Liver (tissue), 9 donors: ENCODE results near the gene PLS3. TPM values are rescaled to one million over a fixed set of nuclear protein-coding genes. Genes with fewer than 3 reads are reported as not detected.

ENCODE experiments used
- DNase-seq: peaks from one replicate; pipeline ENCODE4 v3.0.0-alpha.2; 2017; ENCODE audit warnings: low spot score
- H3K27ac ChIP-seq, 2 donors: one replicate each; pipeline ENCODE4 v1.7.0; 2013; ENCODE audit warnings: inconsistent platforms in 2 of 2, low read length in 2 of 2, control low read depth in 1 of 2, low read depth in 1 of 2, mild to moderate bottlenecking in 1 of 2
- H3K27me3 ChIP-seq, 4 donors: one replicate each; pipeline versions ENCODE4 v1.6.1 to v1.7.0; 2013; ENCODE audit warnings: low read length in 3 of 4, inconsistent platforms in 1 of 4, mild to moderate bottlenecking in 1 of 4, moderate library complexity in 1 of 4; ENCODE audit not compliant: control insufficient read depth in 4 of 4, insufficient read depth in 4 of 4
- H3K36me3 ChIP-seq, 4 donors: one replicate each; pipeline versions ENCODE4 v1.6.1 to v1.7.0; 2013; ENCODE audit warnings: low read length in 3 of 4, mild to moderate bottlenecking in 3 of 4, low read depth in 1 of 4, moderate library complexity in 1 of 4; ENCODE audit not compliant: control insufficient read depth in 4 of 4, insufficient read depth in 3 of 4
- H3K4me1 ChIP-seq, 4 donors: one replicate each; pipeline versions ENCODE4 v1.6.1 to v1.7.0; 2013; ENCODE audit warnings: low read length in 3 of 4, mild to moderate bottlenecking in 3 of 4, moderate library complexity in 1 of 4; ENCODE audit not compliant: control insufficient read depth in 4 of 4, insufficient read depth in 4 of 4
- H3K4me3 ChIP-seq, 3 donors: one replicate each; pipeline versions ENCODE4 v1.6.1 to v1.7.0; 2013; ENCODE audit warnings: low read length in 3 of 3, control low read depth in 1 of 3, low read depth in 1 of 3, mild to moderate bottlenecking in 1 of 3
- H3K9ac ChIP-seq, 2 donors: one replicate each; pipeline ENCODE4 v1.7.0; 2013; ENCODE audit warnings: low read length in 2 of 2, mild to moderate bottlenecking in 2 of 2, moderate library complexity in 2 of 2, control low read depth in 1 of 2, low read depth in 1 of 2
- H3K9me3 ChIP-seq, 4 donors: one replicate each; pipeline versions ENCODE4 v1.6.1 to v1.7.0; 2013; ENCODE audit warnings: low read length in 3 of 4; ENCODE audit not compliant: control insufficient read depth in 4 of 4
- EGR1 ChIP-seq, 2 donors: IDR thresholded peaks; 2 replicates each; pipeline ENCODE4 v1.6.1; 2016 to 2018; ENCODE audit warnings: antibody characterized with exemption in 2 of 2, low read depth in 2 of 2
- FOXA1 ChIP-seq: IDR thresholded peaks from 2 replicates; pipeline ENCODE4 v1.6.1; 2016; ENCODE audit warnings: antibody characterized with exemption
- FOXA2 ChIP-seq: IDR thresholded peaks from 2 replicates; pipeline ENCODE4 v1.6.1; 2016; ENCODE audit warnings: antibody characterized with exemption
- GABPA ChIP-seq, 2 donors: IDR thresholded peaks in 1 of 2; conservative IDR thresholded peaks in 1 of 2; 2 replicates each; pipeline ENCODE4 v1.6.1; 2016; ENCODE audit warnings: antibody characterized with exemption in 2 of 2, mild to moderate bottlenecking in 1 of 2, moderate library complexity in 1 of 2
- HNF4A ChIP-seq, 2 donors: conservative IDR thresholded peaks; 2 replicates each; pipeline ENCODE4 v1.6.1; 2016; ENCODE audit warnings: antibody characterized with exemption in 2 of 2, mild to moderate bottlenecking in 2 of 2
- HNF4G ChIP-seq: IDR thresholded peaks from 2 replicates; pipeline ENCODE4 v1.6.1; 2016; ENCODE audit warnings: antibody characterized with exemption
- JUND ChIP-seq, 2 donors: IDR thresholded peaks; 2 replicates each; pipeline ENCODE4 v1.6.1; 2016; ENCODE audit warnings: antibody characterized with exemption in 2 of 2
- NR2F2 ChIP-seq: IDR thresholded peaks from 2 replicates; pipeline ENCODE4 v1.6.1; 2016; ENCODE audit warnings: antibody characterized with exemption
- RAD21 ChIP-seq, 2 donors: IDR thresholded peaks; 2 replicates each; pipeline ENCODE4 v1.6.1; 2016; ENCODE audit warnings: antibody characterized with exemption in 2 of 2, mild to moderate bottlenecking in 2 of 2
- RXRA ChIP-seq, 2 donors: IDR thresholded peaks; 2 replicates each; pipeline ENCODE4 v1.6.1; 2017 to 2018; ENCODE audit warnings: antibody characterized with exemption in 2 of 2, mild to moderate bottlenecking in 1 of 2
- SP1 ChIP-seq: IDR thresholded peaks from 2 replicates; pipeline ENCODE4 v1.6.1; 2018; ENCODE audit warnings: antibody characterized with exemption, mild to moderate bottlenecking
- TAF1 ChIP-seq: conservative IDR thresholded peaks from 2 replicates; pipeline ENCODE4 v1.6.1; 2016; ENCODE audit warnings: antibody characterized with exemption, mild to moderate bottlenecking
- YY1 ChIP-seq: IDR thresholded peaks from 2 replicates; pipeline ENCODE4 v1.6.1; 2016; ENCODE audit warnings: antibody characterized with exemption, mild to moderate bottlenecking
- ZBTB33 ChIP-seq: IDR thresholded peaks from 2 replicates; pipeline ENCODE4 v1.6.1; 2016; ENCODE audit warnings: antibody characterized with exemption
- WGBS: extraction: QIAGEN DNeasy Blood & Tissue Kit; methylation state at CpG from one replicate; pipeline ENCODE4 v1.1.7; 2013; 5-methylcytosine and 5-hydroxymethylcytosine counted together
- polyA plus RNA-seq, 2 donors: library from polyadenylated mRNA; stranded (reverse) in 1 of 2; unstranded in 1 of 2; fragments of 200-250 nt in 1 of 2; fragments of >200 nt in 1 of 2; fragmentation: Nextera tagmentation in 1 of 2; extraction: Ambion mirVana in 1 of 2; gene quantifications; one replicate each; pipeline versions ENCODE4 v1.2.1 to v1.2.3, GENCODE V29; 2013 to 2015
- total RNA-seq, 2 donors: library from RNA; depleted of rRNA; stranded (reverse); fragments of >200 nt; gene quantifications; one replicate each; pipeline ENCODE4 v1.2.3, GENCODE V29; 2014
- TF ChIP-seq, protein P1 (sequence below): IDR thresholded peaks from 2 replicates; pipeline ENCODE4 v1.6.1; 2016; ENCODE audit warnings: antibody characterized with exemption, mild to moderate bottlenecking
- TF ChIP-seq, protein P2 (sequence below): fragments of 150-350 bp; IDR thresholded peaks from 2 replicates; pipeline ENCODE4 v1.5.1; 2017; ENCODE audit warnings: improper control_type of control experiment, low read depth, low read length; ENCODE audit not compliant: missing input control
- TF ChIP-seq, protein P3 (sequence below): IDR thresholded peaks from 2 replicates; pipeline ENCODE4 v1.6.1; 2016; ENCODE audit warnings: antibody characterized with exemption
- TF ChIP-seq, protein P4 (sequence below): IDR thresholded peaks from 2 replicates; pipeline ENCODE4 v1.6.1; 2016; ENCODE audit warnings: antibody characterized with exemption
- donor health status: healthy.
- donor health status: healthy.
- donor health status: healthy.
- donor health status: healthy.
- donor health status: healthy.

Gene PLS3
- total and polyA plus RNA-seq, 4 donors: 56.3 to 119 (median 71.6) TPM

GRCh38 chrX:115650916-115651315 is 89.9 kb downstream of the PLS3 start:
- no peaks in the 10 kb centered on the region for H3K4me1 ChIP-seq
- no peak overlapping the region for H3K9ac ChIP-seq
- no peak overlapping the region for H3K27ac ChIP-seq
- TF ChIP-seq HNF4A (conservative IDR thresholded peaks at IDR 0.05) (no peak), RAD21 (IDR thresholded peaks at IDR 0.05) (peak; percentile 63 to 87), YY1 (no peak)
- TF ChIP-seq, protein P1, sequence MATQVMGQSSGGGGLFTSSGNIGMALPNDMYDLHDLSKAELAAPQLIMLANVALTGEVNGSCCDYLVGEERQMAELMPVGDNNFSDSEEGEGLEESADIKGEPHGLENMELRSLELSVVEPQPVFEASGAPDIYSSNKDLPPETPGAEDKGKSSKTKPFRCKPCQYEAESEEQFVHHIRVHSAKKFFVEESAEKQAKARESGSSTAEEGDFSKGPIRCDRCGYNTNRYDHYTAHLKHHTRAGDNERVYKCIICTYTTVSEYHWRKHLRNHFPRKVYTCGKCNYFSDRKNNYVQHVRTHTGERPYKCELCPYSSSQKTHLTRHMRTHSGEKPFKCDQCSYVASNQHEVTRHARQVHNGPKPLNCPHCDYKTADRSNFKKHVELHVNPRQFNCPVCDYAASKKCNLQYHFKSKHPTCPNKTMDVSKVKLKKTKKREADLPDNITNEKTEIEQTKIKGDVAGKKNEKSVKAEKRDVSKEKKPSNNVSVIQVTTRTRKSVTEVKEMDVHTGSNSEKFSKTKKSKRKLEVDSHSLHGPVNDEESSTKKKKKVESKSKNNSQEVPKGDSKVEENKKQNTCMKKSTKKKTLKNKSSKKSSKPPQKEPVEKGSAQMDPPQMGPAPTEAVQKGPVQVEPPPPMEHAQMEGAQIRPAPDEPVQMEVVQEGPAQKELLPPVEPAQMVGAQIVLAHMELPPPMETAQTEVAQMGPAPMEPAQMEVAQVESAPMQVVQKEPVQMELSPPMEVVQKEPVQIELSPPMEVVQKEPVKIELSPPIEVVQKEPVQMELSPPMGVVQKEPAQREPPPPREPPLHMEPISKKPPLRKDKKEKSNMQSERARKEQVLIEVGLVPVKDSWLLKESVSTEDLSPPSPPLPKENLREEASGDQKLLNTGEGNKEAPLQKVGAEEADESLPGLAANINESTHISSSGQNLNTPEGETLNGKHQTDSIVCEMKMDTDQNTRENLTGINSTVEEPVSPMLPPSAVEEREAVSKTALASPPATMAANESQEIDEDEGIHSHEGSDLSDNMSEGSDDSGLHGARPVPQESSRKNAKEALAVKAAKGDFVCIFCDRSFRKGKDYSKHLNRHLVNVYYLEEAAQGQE: no peak
- TF ChIP-seq, protein P2, sequence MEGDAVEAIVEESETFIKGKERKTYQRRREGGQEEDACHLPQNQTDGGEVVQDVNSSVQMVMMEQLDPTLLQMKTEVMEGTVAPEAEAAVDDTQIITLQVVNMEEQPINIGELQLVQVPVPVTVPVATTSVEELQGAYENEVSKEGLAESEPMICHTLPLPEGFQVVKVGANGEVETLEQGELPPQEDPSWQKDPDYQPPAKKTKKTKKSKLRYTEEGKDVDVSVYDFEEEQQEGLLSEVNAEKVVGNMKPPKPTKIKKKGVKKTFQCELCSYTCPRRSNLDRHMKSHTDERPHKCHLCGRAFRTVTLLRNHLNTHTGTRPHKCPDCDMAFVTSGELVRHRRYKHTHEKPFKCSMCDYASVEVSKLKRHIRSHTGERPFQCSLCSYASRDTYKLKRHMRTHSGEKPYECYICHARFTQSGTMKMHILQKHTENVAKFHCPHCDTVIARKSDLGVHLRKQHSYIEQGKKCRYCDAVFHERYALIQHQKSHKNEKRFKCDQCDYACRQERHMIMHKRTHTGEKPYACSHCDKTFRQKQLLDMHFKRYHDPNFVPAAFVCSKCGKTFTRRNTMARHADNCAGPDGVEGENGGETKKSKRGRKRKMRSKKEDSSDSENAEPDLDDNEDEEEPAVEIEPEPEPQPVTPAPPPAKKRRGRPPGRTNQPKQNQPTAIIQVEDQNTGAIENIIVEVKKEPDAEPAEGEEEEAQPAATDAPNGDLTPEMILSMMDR: peak; percentile 44
- no peaks in the 10 kb centered on the region for H3K27me3 ChIP-seq
- 17% methylated on average over 2 of the region's 2 CpGs for WGBS
- H3K4me3 ChIP-seq: no peak overlapping the region
- DNase-seq: no peak
- H3K36me3 ChIP-seq: peaks cover 0 to 38% (median 21%) of the 10 kb centered on the region in 4 donors
- no peaks in the 10 kb centered on the region for H3K9me3 ChIP-seq

- H3K4me1 ChIP-seq: no peaks in the 10 kb centered on the region
- TF ChIP-seq, protein P3, sequence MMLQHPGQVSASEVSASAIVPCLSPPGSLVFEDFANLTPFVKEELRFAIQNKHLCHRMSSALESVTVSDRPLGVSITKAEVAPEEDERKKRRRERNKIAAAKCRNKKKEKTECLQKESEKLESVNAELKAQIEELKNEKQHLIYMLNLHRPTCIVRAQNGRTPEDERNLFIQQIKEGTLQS: no peak
- no peak for TF ChIP-seq SP1
- no peak for TF ChIP-seq EGR1 (IDR thresholded peaks at IDR 0.05; ENCODE audit: low read depth in 2 of 2)
- TF ChIP-seq TAF1: no peak
- TF ChIP-seq, protein P2: no peak
- TF ChIP-seq ZBTB33: no peak
- TF ChIP-seq FOXA1: no peak
- no peak for TF ChIP-seq JUND (IDR thresholded peaks at IDR 0.05)
- TF ChIP-seq HNF4A (conservative IDR thresholded peaks at IDR 0.05): no peak
- TF ChIP-seq, protein P4, sequence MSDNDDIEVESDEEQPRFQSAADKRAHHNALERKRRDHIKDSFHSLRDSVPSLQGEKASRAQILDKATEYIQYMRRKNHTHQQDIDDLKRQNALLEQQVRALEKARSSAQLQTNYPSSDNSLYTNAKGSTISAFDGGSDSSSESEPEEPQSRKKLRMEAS: no peak
- no peak for TF ChIP-seq RAD21 (IDR thresholded peaks at IDR 0.05)
- TF ChIP-seq GABPA (IDR thresholded peaks at IDR 0.05 in 1 of 2, conservative IDR thresholded peaks at IDR 0.05 in 1 of 2): no peak
- TF ChIP-seq RXRA (IDR thresholded peaks at IDR 0.05): no peak
- TF ChIP-seq HNF4G: no peak
- TF ChIP-seq, protein P1: no peak
- TF ChIP-seq NR2F2: no peak
- TF ChIP-seq FOXA2: no peak
- WGBS: 90% methylated on average over 5 of the region's 5 CpGs
- no peaks in the 10 kb centered on the region for H3K9me3 ChIP-seq
- peaks cover 0 to 30% (median 14%) of the 10 kb centered on the region in 4 donors for H3K36me3 ChIP-seq
- no peak overlapping the region for H3K9ac ChIP-seq
- no peak overlapping the region for H3K4me3 ChIP-seq
- DNase-seq: no peak
- no peak overlapping the region for H3K27ac ChIP-seq
- H3K27me3 ChIP-seq: no peaks in the 10 kb centered on the region
Observed at GRCh38 chrX:115652221-115652620, 91.2 kb downstream of the PLS3 start.
